Astrocyte of the cerebellum (primary cell): ENCODE data around the gene PKD1L1.

Source experiments
- DNase-seq: peaks from one replicate; pipeline ENCODE4 v3.0.0-alpha.2; 2011; ENCODE audit warnings: low read depth
- H3K4me3 ChIP-seq: 2 replicates; pipeline ENCODE4 v1.5.1; 2011; ENCODE audit warnings: mild to moderate bottlenecking, low read depth, low read length, moderate library complexity
- in situ Hi-C: cut with HindIII; loops from 2 replicates; pipeline ENCODE4 v1.10.0; 2017; ENCODE audit warnings: low sequenced_read_pairs
- TF ChIP-seq, protein P1 (sequence below): IDR thresholded peaks from 2 replicates; pipeline ENCODE4 v1.5.1; 2012; ENCODE audit warnings: low read length, low read depth, moderate library complexity, mild to moderate bottlenecking; ENCODE audit errors: missing control alignments

PKD1L1 gene

GRCh38 chr7:47839381-47839780, 108.9 kb downstream of the PKD1L1 start:
- TF ChIP-seq, protein P1, sequence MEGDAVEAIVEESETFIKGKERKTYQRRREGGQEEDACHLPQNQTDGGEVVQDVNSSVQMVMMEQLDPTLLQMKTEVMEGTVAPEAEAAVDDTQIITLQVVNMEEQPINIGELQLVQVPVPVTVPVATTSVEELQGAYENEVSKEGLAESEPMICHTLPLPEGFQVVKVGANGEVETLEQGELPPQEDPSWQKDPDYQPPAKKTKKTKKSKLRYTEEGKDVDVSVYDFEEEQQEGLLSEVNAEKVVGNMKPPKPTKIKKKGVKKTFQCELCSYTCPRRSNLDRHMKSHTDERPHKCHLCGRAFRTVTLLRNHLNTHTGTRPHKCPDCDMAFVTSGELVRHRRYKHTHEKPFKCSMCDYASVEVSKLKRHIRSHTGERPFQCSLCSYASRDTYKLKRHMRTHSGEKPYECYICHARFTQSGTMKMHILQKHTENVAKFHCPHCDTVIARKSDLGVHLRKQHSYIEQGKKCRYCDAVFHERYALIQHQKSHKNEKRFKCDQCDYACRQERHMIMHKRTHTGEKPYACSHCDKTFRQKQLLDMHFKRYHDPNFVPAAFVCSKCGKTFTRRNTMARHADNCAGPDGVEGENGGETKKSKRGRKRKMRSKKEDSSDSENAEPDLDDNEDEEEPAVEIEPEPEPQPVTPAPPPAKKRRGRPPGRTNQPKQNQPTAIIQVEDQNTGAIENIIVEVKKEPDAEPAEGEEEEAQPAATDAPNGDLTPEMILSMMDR = no peak
- no peak for DNase-seq
- in situ Hi-C loops = no loop called here
- H3K4me3 ChIP-seq = no peak overlapping the region

DNA sequence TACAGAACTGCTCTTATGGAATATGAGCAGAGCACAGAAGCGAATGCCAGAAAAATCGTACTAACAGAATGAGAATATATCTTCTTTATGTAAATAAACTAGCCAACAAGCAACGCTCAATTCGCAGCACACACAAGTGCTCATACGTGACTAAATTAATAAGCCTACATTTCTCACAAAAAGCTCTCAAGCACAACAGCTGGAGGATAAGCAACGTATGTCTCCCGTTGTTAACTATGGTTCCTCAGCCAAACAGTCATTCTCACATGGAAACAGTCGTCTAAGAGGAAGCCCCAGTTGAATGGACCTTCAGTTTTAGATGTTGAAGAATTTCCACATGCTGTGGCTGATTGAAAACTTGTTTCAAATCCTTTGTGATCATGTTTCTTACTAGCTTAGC, 110.4 kb downstream of the PKD1L1 start:
- in situ Hi-C loops = no loop called here
- no peak overlapping the region for H3K4me3 ChIP-seq
- DNase-seq = no peak
- TF ChIP-seq, protein P1 = no peak

- H3K4me3 ChIP-seq = no peak overlapping the region
- in situ Hi-C loops = no loop called here
- TF ChIP-seq, protein P1 = no peak
- DNase-seq = no peak
Observed at GRCh38 chr7:47836503-47837202, 111.6 kb downstream of the PKD1L1 start.

DNA sequence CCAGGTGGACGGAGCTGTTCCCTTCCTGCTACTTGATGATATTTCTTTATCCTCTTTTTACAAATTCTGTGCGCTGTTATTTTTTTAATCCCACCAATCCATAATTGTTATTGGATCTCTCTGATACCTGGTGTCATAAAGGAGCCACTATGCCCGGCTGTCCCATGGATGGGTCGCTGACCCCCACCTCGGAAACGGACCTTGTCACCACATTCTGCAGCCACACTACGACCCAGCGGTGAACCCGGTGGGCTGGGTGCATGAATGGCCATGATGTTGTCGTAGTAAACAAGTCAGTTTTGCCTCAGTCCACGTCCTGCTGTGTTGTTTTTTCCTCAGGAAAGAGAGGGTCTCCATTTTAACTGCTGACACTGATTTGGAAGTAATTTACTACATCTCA, 112.2 kb downstream of the PKD1L1 start:
- in situ Hi-C loops = no loop called here

GRCh38 chr7:47833211-47833610, 115.1 kb downstream of the PKD1L1 start:
- in situ Hi-C loops = no loop called here
- no peak for DNase-seq
- TF ChIP-seq, protein P1 = no peak
- no peak overlapping the region for H3K4me3 ChIP-seq

More for the DNA sequence above, 112.2 kb downstream of the PKD1L1 start:
- H3K4me3 ChIP-seq = no peak overlapping the region
- no peak for DNase-seq
- TF ChIP-seq, protein P1 = no peak

- H3K4me3 ChIP-seq = no peak overlapping the region
- in situ Hi-C loops = no loop called here
- TF ChIP-seq, protein P1 = no peak
- DNase-seq = no peak
Observed at GRCh38 chr7:47832105-47832715, 116.1 kb downstream of the PKD1L1 start.
